ENCODE results near the gene COL9A2. TPM values are rescaled to one million over a fixed set of nuclear protein-coding genes. Genes with fewer than 3 reads are reported as not detected.
A peak's percentile ranks its signal among the peaks of the same experiment; 100 is the strongest.
"Not testable (repeated sequence)": the region's sequence is repeated elsewhere in the genome, so short reads cannot be mapped to it uniquely, and the experiment has no call there.

Gene COL9A2
- total and polyA plus RNA-seq, 9 donors = 0.30 to 5.7 (median 1.7) TPM

- Histone ChIP-seq H3K36me3 (no peaks in the 10 kb centered on the region), H3K27ac (no peak overlapping the region), H3K27me3 (no peaks in the 10 kb centered on the region), H3K4me1 (ENCODE audit: insufficient read depth) (no peaks in the 10 kb centered on the region), H3K9me3 (no peaks in the 10 kb centered on the region), H3K4me3 (no peak overlapping the region)
- 44 to 49% (median 44%) methylated on average over 6 of the region's 6 CpGs for WGBS, 3 donors
- intact Hi-C loops (cut with DNase I) = loop anchor here in 2 of 4 donors (2.0 to 10.0 kb wide), 3 partner anchors 63 to 195 kb away; no protein-coding TSS in a partner anchor
- TF ChIP-seq POLR2A (IDR thresholded peaks at IDR 0.05) (no peak), EP300 (IDR thresholded peaks at IDR 0.05) (no peak), CTCF (IDR thresholded peaks at IDR 0.05) (no peak)
- DNase-seq = no peak
These were observed 22.6 kb upstream of the COL9A2 start for GRCh38 chr1:40339420-40340323.

GRCh38 chr1:40338745-40339419 lies 21.8 kb upstream of the COL9A2 start:
- H3K4me1 ChIP-seq (ENCODE audit: insufficient read depth) = no peaks in the 10 kb centered on the region
- H3K27ac ChIP-seq = no peak overlapping the region
- H3K27me3 ChIP-seq = no peaks in the 10 kb centered on the region
- peak; percentile 44 to 82 (median 71) for DNase-seq
- H3K4me3 ChIP-seq = no peak overlapping the region
- no peaks in the 10 kb centered on the region for H3K36me3 ChIP-seq
- intact Hi-C loops (cut with DNase I) = loop anchor here in 1 of 4 donors (2.0 to 10.0 kb wide), 2 partner anchors 64 to 194 kb away; no protein-coding TSS in a partner anchor
- TF ChIP-seq POLR2A (IDR thresholded peaks at IDR 0.05) (no peak), CTCF (IDR thresholded peaks at IDR 0.05) (peak; percentile 78 to 97 (median 78))
- WGBS, 3 donors = 31 to 35% (median 35%) methylated on average over 21 of the region's 21 CpGs
- H3K9me3 ChIP-seq = no peaks in the 10 kb centered on the region

GRCh38 chr1:40337443-40337842 lies 20.4 kb upstream of the COL9A2 start:
- no peak for TF ChIP-seq POLR2A (IDR thresholded peaks at IDR 0.05)
- no peak for TF ChIP-seq EP300 (IDR thresholded peaks at IDR 0.05)
- no peak for TF ChIP-seq CTCF (IDR thresholded peaks at IDR 0.05)
- H3K4me1 ChIP-seq (ENCODE audit: insufficient read depth) = no peaks in the 10 kb centered on the region
- H3K27me3 ChIP-seq = no peaks in the 10 kb centered on the region
- no peaks in the 10 kb centered on the region for H3K36me3 ChIP-seq
- H3K4me3 ChIP-seq = no peak overlapping the region
- no peak for DNase-seq
- H3K9me3 ChIP-seq = no peaks in the 10 kb centered on the region
- 60 to 75% (median 72%) methylated on average over 8 of the region's 8 CpGs for WGBS, 3 donors
- H3K27ac ChIP-seq = no peak overlapping the region
- intact Hi-C loops (cut with DNase I) = loop anchor here in 1 of 4 donors (10.0 kb wide), 1 partner anchor 193 kb away; no protein-coding TSS in a partner anchor

- TF ChIP-seq EP300 (IDR thresholded peaks at IDR 0.05) = no peak
- no peak for TF ChIP-seq CTCF (IDR thresholded peaks at IDR 0.05)
- TF ChIP-seq POLR2A (IDR thresholded peaks at IDR 0.05) = no peak
- WGBS, 3 donors = 71 to 93% (median 76%) methylated on average over 1 of the region's 1 CpG
- no peak for DNase-seq
- Histone ChIP-seq H3K36me3 (no peaks in the 10 kb centered on the region), H3K27ac (no peak overlapping the region), H3K27me3 (no peaks in the 10 kb centered on the region), H3K4me1 (ENCODE audit: insufficient read depth) (no peaks in the 10 kb centered on the region), H3K4me3 (no peak overlapping the region), H3K9me3 (no peaks in the 10 kb centered on the region)
- intact Hi-C loops (cut with DNase I) = loop anchor here in 1 of 4 donors (10.0 kb wide), 1 partner anchor 188 kb away; no protein-coding TSS in a partner anchor
These were observed 15.6 kb upstream of the COL9A2 start for GRCh38 chr1:40332695-40333094.

- H3K9me3 ChIP-seq; H3K36me3 ChIP-seq; H3K4me1 ChIP-seq (ENCODE audit: insufficient read depth); H3K27ac ChIP-seq; H3K27me3 ChIP-seq; H3K4me3 ChIP-seq; DNase-seq: not testable (repeated sequence)
- 43 to 93% (median 81%) methylated on average over 1 of the region's 1 CpG for WGBS, 3 donors
- intact Hi-C loops (cut with DNase I) = loop anchor here in 1 of 4 donors (10.0 kb wide), 1 partner anchor 187 kb away; no protein-coding TSS in a partner anchor
These were observed 14.3 kb upstream of the COL9A2 start for GRCh38 chr1:40331403-40331802.
